22Rv1 (cell line): ENCODE data around the gene SPPL2B.

Experiments
- H3K27ac ChIP-seq: fragments of 450-650 bp; 2 replicates; pipeline ENCODE4 v1.5.1; 2017
- ZFX ChIP-seq: fragments of 450-650 bp; IDR thresholded peaks from 2 replicates; pipeline ENCODE4 v1.6.1; 2017; ENCODE audit warnings: antibody characterized with exemption, borderline replicate concordance
- TF ChIP-seq, protein P1 (sequence below): fragments of 450-650 bp; IDR thresholded peaks from 2 replicates; pipeline ENCODE4 v1.5.1; 2017; ENCODE audit warnings: mild to moderate bottlenecking

SPPL2B gene

GRCh38 chr19:2360833-2361232 lies 32.3 kb downstream of the SPPL2B start:
- TF ChIP-seq ZFX: no peak
- TF ChIP-seq, protein P1, sequence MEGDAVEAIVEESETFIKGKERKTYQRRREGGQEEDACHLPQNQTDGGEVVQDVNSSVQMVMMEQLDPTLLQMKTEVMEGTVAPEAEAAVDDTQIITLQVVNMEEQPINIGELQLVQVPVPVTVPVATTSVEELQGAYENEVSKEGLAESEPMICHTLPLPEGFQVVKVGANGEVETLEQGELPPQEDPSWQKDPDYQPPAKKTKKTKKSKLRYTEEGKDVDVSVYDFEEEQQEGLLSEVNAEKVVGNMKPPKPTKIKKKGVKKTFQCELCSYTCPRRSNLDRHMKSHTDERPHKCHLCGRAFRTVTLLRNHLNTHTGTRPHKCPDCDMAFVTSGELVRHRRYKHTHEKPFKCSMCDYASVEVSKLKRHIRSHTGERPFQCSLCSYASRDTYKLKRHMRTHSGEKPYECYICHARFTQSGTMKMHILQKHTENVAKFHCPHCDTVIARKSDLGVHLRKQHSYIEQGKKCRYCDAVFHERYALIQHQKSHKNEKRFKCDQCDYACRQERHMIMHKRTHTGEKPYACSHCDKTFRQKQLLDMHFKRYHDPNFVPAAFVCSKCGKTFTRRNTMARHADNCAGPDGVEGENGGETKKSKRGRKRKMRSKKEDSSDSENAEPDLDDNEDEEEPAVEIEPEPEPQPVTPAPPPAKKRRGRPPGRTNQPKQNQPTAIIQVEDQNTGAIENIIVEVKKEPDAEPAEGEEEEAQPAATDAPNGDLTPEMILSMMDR: no peak
- no peak overlapping the region for H3K27ac ChIP-seq

- TF ChIP-seq, protein P1: no peak
- TF ChIP-seq ZFX: no peak
- no peak overlapping the region for H3K27ac ChIP-seq
Measured at GRCh38 chr19:2361246-2362045, 33.0 kb downstream of the SPPL2B start.

DNA sequence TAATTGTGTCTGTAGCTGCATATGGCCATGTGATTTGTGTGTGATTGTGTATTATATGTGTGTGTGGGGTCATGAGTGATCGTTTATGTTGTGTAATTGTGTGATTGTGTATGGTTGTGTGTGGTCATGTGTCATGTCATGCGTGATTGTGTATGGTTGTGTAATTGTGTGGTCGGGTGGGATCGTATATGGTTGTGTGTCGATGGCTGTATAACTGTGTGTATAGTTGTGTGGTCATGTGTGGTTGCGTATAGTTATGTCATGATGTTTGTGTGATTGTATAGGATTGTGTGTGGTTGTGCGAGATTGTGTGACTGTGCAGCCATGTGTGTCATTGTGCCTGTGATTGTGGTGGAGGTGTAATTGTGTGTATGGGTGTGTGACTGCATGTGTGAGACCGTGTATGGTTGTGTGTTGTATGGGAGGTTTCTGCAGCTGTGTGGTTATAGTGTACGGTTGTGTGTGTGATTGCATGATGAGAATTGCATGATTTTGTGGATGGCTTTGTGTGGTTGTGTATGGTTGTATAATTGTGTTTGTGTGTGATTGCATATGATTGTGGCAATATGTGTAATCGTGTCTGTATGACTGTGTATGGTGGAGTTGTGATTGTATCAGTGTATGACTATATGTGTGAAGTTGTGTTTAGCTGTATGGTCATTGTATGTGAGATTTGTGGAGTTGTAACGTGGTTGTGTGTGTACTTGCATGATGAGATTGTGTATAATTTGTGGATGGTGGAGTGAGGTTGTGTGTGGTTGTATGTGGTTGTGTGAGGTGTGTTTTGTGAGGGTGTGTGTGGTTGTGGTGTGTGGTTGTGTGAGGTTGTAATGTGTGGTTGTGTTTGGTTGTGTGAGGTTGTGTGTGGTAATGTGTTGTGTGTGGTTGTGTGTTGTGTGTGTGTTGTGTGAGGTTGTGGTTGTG lies 33.8 kb downstream of the SPPL2B start:
- no peak for TF ChIP-seq ZFX
- TF ChIP-seq, protein P1: no peak
- no peak overlapping the region for H3K27ac ChIP-seq

GRCh38 chr19:2362970-2363300 lies 34.5 kb downstream of the SPPL2B start:
- TF ChIP-seq, protein P1: no peak
- no peak for TF ChIP-seq ZFX
- no peak overlapping the region for H3K27ac ChIP-seq

- TF ChIP-seq, protein P1: no peak
- TF ChIP-seq ZFX: no peak
- H3K27ac ChIP-seq: no peak overlapping the region
Measured at GRCh38 chr19:2363419-2363818, 34.9 kb downstream of the SPPL2B start.

DNA sequence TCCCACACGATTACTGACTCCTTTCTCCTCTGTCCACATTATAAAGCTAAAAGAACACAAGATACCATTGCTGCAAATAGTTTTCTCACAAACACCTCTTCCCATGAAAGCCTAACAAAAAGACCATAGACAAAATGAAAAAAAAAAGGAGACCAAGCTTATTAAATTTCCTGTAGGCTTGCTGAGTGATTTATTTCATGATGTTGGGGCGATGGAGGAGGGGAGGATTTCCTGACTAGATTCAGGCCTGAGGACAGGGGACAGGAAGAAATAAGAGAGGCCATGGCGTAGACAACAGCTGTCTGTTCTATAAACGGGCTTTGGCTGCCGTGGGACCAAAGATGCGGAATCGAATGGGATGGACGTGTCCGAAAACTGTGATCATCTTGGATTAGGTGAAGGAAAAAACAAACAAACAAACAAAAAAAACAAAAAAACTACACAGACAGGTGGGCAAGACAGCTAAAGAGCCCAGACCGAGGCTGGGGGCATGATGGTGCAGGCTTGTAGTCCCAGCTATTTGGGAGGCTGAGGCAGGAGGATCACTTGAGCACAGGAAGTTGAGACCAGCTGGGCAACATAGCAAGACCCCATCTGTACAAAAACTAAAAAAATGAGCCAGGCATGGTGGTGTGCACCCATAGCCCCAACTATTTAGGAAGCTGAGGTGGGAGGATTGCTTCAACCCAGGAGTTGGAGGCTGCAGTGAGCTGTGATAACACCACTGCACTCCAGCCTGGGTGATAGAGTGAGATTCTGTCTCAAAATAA lies 36.9 kb downstream of the SPPL2B start:
- TF ChIP-seq ZFX: no peak
- TF ChIP-seq, protein P1: no peak
- no peak overlapping the region for H3K27ac ChIP-seq
